ENCODE results near the gene KIF3A. TPM values are rescaled to one million over a fixed set of nuclear protein-coding genes. Genes with fewer than 3 reads are reported as not detected.
A peak's percentile ranks its signal among the peaks of the same experiment; 100 is the strongest.

Gene KIF3A
- total RNA-seq, 1 donor: 12.7 TPM

DNA sequence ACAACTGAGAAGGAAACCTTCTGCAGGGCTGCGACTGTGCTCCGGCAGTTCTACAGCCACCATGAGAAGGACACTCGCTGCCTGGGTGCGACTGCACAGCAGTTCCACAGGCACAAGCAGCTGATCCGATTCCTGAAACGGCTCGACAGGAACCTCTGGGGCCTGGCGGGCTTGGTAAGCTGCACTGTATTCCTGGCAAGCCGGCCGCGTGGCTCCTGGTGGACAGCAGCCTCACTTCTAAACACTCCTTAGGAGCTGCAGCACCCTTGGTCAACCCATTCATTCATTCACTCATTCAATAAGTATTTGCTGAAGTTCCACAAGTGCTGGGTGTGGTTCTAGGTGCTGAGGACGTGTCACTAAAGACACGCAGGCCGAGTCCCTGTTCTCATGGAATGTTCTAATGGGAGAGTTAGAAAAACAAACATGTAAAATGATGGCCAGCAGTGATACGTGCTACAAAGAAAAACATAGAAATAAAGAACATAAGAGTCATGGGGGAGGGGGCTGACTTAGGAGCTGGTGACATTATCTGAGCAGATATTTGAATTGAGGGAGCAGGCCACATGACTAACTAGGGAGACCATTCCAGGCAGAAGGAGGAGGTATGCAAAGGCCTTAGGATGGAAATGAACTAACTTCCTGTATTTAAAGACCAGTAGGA is 57.5 kb downstream of the KIF3A start:
- H3K27ac ChIP-seq (ENCODE audit: low read depth, low read length): no peak overlapping the region
- peaks cover 28% of the 10 kb centered on the region for H3K4me1 ChIP-seq (ENCODE audit: insufficient read depth, low read length)
- DNase-seq (ENCODE audit: insufficient read length, low spot score, missing footprints): no peak
- H3K79me2 ChIP-seq (ENCODE audit: insufficient read depth, low read length): no peaks in the 10 kb centered on the region
- H2AFZ ChIP-seq (ENCODE audit: low read length): no peak overlapping the region
- no peak overlapping the region for H3K4me3 ChIP-seq (ENCODE audit: insufficient read depth, low read length)
- no peaks in the 10 kb centered on the region for H3K36me3 ChIP-seq (ENCODE audit: insufficient read depth, low read length)
- no peaks in the 10 kb centered on the region for H3K9me3 ChIP-seq (ENCODE audit: low read depth, low read length)
- TF ChIP-seq, protein P1, sequence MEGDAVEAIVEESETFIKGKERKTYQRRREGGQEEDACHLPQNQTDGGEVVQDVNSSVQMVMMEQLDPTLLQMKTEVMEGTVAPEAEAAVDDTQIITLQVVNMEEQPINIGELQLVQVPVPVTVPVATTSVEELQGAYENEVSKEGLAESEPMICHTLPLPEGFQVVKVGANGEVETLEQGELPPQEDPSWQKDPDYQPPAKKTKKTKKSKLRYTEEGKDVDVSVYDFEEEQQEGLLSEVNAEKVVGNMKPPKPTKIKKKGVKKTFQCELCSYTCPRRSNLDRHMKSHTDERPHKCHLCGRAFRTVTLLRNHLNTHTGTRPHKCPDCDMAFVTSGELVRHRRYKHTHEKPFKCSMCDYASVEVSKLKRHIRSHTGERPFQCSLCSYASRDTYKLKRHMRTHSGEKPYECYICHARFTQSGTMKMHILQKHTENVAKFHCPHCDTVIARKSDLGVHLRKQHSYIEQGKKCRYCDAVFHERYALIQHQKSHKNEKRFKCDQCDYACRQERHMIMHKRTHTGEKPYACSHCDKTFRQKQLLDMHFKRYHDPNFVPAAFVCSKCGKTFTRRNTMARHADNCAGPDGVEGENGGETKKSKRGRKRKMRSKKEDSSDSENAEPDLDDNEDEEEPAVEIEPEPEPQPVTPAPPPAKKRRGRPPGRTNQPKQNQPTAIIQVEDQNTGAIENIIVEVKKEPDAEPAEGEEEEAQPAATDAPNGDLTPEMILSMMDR (IDR thresholded peaks at IDR 0.05; ENCODE audit: extremely low read depth, low read depth, low read length): no peak
- H4K20me1 ChIP-seq (ENCODE audit: insufficient read depth, low read length): no peaks in the 10 kb centered on the region
- no peak overlapping the region for H3K4me2 ChIP-seq (ENCODE audit: insufficient read depth, low read length)
- H3K27me3 ChIP-seq (ENCODE audit: insufficient read depth, low read length): no peaks in the 10 kb centered on the region

- Histone ChIP-seq H3K4me3 (ENCODE audit: insufficient read depth, low read length) (no peak overlapping the region), H3K27ac (ENCODE audit: low read depth, low read length) (no peak overlapping the region), H3K4me2 (ENCODE audit: insufficient read depth, low read length) (no peak overlapping the region), H4K20me1 (ENCODE audit: insufficient read depth, low read length) (no peaks in the 10 kb centered on the region), H3K4me1 (ENCODE audit: insufficient read depth, low read length) (peaks cover 30% of the 10 kb centered on the region), H3K36me3 (ENCODE audit: insufficient read depth, low read length) (no peaks in the 10 kb centered on the region), H3K27me3 (ENCODE audit: insufficient read depth, low read length) (no peaks in the 10 kb centered on the region), H3K79me2 (ENCODE audit: insufficient read depth, low read length) (no peaks in the 10 kb centered on the region), H2AFZ (ENCODE audit: low read length) (no peak overlapping the region), H3K9me3 (ENCODE audit: low read depth, low read length) (no peaks in the 10 kb centered on the region)
- peak; percentile 15 for DNase-seq (ENCODE audit: insufficient read length, low spot score, missing footprints)
- TF ChIP-seq, protein P1 (IDR thresholded peaks at IDR 0.05; ENCODE audit: extremely low read depth, low read depth, low read length): no peak
Measured at GRCh38 chr5:132679166-132679565, 58.2 kb downstream of the KIF3A start.

DNA sequence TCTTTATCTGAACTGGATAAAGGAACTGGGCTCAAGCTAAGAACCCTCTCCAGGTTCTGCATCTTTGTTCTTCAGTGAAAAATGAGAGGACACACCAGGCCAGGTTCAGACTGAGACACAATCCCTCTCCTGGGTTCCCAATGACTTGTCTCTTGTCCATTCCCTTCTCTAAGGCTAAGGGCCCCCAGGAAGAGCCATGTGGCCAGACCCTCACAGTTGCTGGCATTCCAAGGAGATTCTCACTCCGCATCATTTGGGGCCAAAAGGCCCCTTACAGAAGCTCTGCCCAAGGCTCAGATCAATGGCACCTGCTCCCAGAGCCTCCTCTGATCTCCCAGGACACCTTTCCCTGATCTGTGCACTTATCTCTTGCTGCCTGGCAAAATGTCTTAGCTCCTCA is 58.6 kb downstream of the KIF3A start:
- Histone ChIP-seq H3K27me3 (ENCODE audit: insufficient read depth, low read length) (no peaks in the 10 kb centered on the region), H4K20me1 (ENCODE audit: insufficient read depth, low read length) (no peaks in the 10 kb centered on the region), H3K9me3 (ENCODE audit: low read depth, low read length) (no peaks in the 10 kb centered on the region), H3K4me1 (ENCODE audit: insufficient read depth, low read length) (peaks cover 34% of the 10 kb centered on the region), H3K79me2 (ENCODE audit: insufficient read depth, low read length) (no peaks in the 10 kb centered on the region), H3K4me2 (ENCODE audit: insufficient read depth, low read length) (no peak overlapping the region), H3K4me3 (ENCODE audit: insufficient read depth, low read length) (no peak overlapping the region), H3K27ac (ENCODE audit: low read depth, low read length) (no peak overlapping the region), H3K36me3 (ENCODE audit: insufficient read depth, low read length) (no peaks in the 10 kb centered on the region), H2AFZ (ENCODE audit: low read length) (no peak overlapping the region)
- DNase-seq (ENCODE audit: insufficient read length, low spot score, missing footprints): no peak
- TF ChIP-seq, protein P1 (IDR thresholded peaks at IDR 0.05; ENCODE audit: extremely low read depth, low read depth, low read length): no peak

DNA sequence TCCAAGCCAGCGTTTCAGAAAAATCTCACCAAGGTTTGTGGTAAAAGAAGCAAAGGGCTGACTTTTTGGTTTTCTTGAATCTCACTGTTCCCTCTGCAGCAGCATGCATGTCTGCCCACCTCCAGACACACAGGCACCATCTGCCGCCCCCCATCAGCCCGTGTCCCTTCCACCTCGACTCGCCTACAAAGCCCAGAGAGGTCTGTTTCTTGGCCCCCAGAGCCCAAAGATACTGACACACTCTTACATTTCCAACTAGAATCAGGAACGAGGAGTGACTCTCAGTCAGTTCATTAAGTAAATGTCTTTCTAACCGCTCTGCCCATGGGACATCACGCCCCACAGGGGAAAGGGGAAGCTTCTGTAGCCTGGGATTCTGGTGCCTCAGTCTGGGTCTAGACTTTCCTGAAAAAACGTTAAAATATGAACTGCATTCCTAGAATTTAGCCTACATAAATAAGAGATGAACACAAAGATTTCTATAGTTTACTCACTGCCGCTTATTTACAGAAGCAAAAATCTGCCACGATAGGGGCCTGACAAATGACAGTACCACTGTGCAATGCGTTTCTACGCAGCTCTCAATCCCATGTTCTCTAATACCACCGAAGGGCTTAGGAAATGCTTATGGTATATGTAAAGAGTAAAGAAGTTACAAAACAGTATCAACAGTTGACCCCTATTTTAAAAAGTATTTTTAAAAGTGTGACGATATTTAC is 59.5 kb downstream of the KIF3A start:
- TF ChIP-seq, protein P1 (IDR thresholded peaks at IDR 0.05; ENCODE audit: extremely low read depth, low read depth, low read length): no peak
- Histone ChIP-seq H3K4me1 (ENCODE audit: insufficient read depth, low read length) (peaks cover 35% of the 10 kb centered on the region), H3K4me2 (ENCODE audit: insufficient read depth, low read length) (no peak overlapping the region)

More for the DNA sequence above, 59.5 kb downstream of the KIF3A start:
- DNase-seq (ENCODE audit: insufficient read length, low spot score, missing footprints): no peak
- Histone ChIP-seq H4K20me1 (ENCODE audit: insufficient read depth, low read length) (no peaks in the 10 kb centered on the region), H3K79me2 (ENCODE audit: insufficient read depth, low read length) (no peaks in the 10 kb centered on the region), H3K27ac (ENCODE audit: low read depth, low read length) (no peak overlapping the region), H3K9me3 (ENCODE audit: low read depth, low read length) (no peaks in the 10 kb centered on the region), H3K36me3 (ENCODE audit: insufficient read depth, low read length) (no peaks in the 10 kb centered on the region), H3K27me3 (ENCODE audit: insufficient read depth, low read length) (no peaks in the 10 kb centered on the region), H3K4me3 (ENCODE audit: insufficient read depth, low read length) (no peak overlapping the region), H2AFZ (ENCODE audit: low read length) (peak overlapping the region; percentile 29)

Data from osteoblast (primary cell).